Hepatocyte (in vitro differentiated cells): ENCODE measurements around the gene MYO5A. TPM values are rescaled to one million over a fixed set of nuclear protein-coding genes. Genes with fewer than 3 reads are reported as not detected.

ENCODE experiments used
- DNase-seq: peaks from one replicate; pipeline ENCODE4 v3.0.0-alpha.2; 2016; ENCODE audit warnings: low spot score
- H2AFZ ChIP-seq: fragments of 200-600 bp; sonication (generic); 2 replicates; pipeline ENCODE4 v1.6.0; 2016; ENCODE audit warnings: antibody characterized with exemption, mild to moderate bottlenecking
- H3K27ac ChIP-seq: fragments of 200-600 bp; sonication (generic); 2 replicates; pipeline ENCODE4 v1.5.1; 2016; ENCODE audit warnings: mild to moderate bottlenecking
- H3K27me3 ChIP-seq: fragments of 200-600 bp; sonication (generic); 2 replicates; pipeline ENCODE4 v1.6.1; 2016
- H3K36me3 ChIP-seq: fragments of 200-600 bp; sonication (generic); replicated peaks from 2 replicates; pipeline ENCODE4 v1.5.1; 2016; ENCODE audit warnings: low read depth; ENCODE audit not compliant: insufficient read depth
- H3K4me1 ChIP-seq: fragments of 200-600 bp; sonication (generic); 2 replicates; pipeline ENCODE4 v1.5.1; 2016; ENCODE audit warnings: mild to moderate bottlenecking, moderate library complexity; ENCODE audit not compliant: insufficient read depth
- H3K4me2 ChIP-seq: fragments of 200-600 bp; sonication (generic); 2 replicates; pipeline ENCODE4 v1.6.0; 2016
- H3K4me3 ChIP-seq: fragments of 200-600 bp; sonication (generic); 2 replicates; pipeline ENCODE4 v1.5.1; 2016; ENCODE audit warnings: mild to moderate bottlenecking
- H3K79me2 ChIP-seq: fragments of 200-600 bp; sonication (generic); 2 replicates; pipeline ENCODE4 v1.6.0; 2017; ENCODE audit warnings: mild to moderate bottlenecking
- H3K9me2 ChIP-seq: fragments of 200-600 bp; sonication (generic); replicated peaks from 2 replicates; pipeline ENCODE4 v1.6.0; 2017; ENCODE audit warnings: mild to moderate bottlenecking; ENCODE audit not compliant: insufficient read depth
- H3K9me3 ChIP-seq: fragments of 200-600 bp; sonication (generic); 2 replicates; pipeline ENCODE4 v1.5.1; 2016; ENCODE audit warnings: low read depth, mild to moderate bottlenecking
- H4K20me1 ChIP-seq: fragments of 200-600 bp; sonication (generic); 2 replicates; pipeline ENCODE4 v1.6.0; 2016; ENCODE audit warnings: mild to moderate bottlenecking; ENCODE audit not compliant: insufficient read depth, poor library complexity, severe bottlenecking
- CTCF ChIP-seq: fragments of 200-600 bp; sonication (generic); IDR thresholded peaks from 2 replicates; pipeline ENCODE4 v1.5.1; 2016; ENCODE audit warnings: antibody characterized with exemption, mild to moderate bottlenecking; ENCODE audit not compliant: poor library complexity
- EZH2 ChIP-seq: fragments of 200-600 bp; sonication (generic); IDR thresholded peaks from 2 replicates; pipeline ENCODE4 v1.6.1; 2016; ENCODE audit warnings: antibody characterized with exemption, mild to moderate bottlenecking, borderline replicate concordance
- EZH2phosphoT487 ChIP-seq: fragments of 200-600 bp; sonication (generic); IDR thresholded peaks from one replicate; pipeline ENCODE4 v1.6.1; 2018; ENCODE audit warnings: antibody characterized with exemption, mild to moderate bottlenecking, low read depth, moderate library complexity; ENCODE audit not compliant: unreplicated experiment, severe bottlenecking
- WGBS: methylation state at CpG from one replicate; pipeline ENCODE4 v1.1.6; 2016; ENCODE audit warnings: low lambda C conversion rate; ENCODE audit errors: missing lambda C conversion rate; 5-methylcytosine and 5-hydroxymethylcytosine counted together
- polyA plus RNA-seq: library from polyadenylated mRNA; unstranded; fragments of >200 nt; fragmentation: Nextera tagmentation; extraction: Ambion mirVana; gene quantifications from 2 replicates; pipeline ENCODE4 v1.2.1, GENCODE V29; 2016
- total RNA-seq: library from RNA; depleted of rRNA; stranded (reverse); fragments of >200 nt; gene quantifications from 2 replicates; pipeline ENCODE4 v1.2.3, GENCODE V29; 2014

The MYO5A gene
- total and polyA plus RNA-seq, 2 experiments from 2014 or later = 3.7 to 14.8 TPM

- no peak overlapping the region for H3K27ac ChIP-seq
- H3K4me3 ChIP-seq = no peak overlapping the region
- no peak for TF ChIP-seq CTCF
- TF ChIP-seq EZH2phosphoT487 = no peak
- no peak for TF ChIP-seq EZH2
- H3K9me2 ChIP-seq = no peaks in the 10 kb centered on the region
- no peak overlapping the region for H3K4me2 ChIP-seq
- 75% methylated on average over 6 of the region's 6 CpGs for WGBS
- peaks cover 4% of the 10 kb centered on the region for H3K4me1 ChIP-seq
- no peaks in the 10 kb centered on the region for H3K79me2 ChIP-seq
- no peaks in the 10 kb centered on the region for H4K20me1 ChIP-seq
- no peaks in the 10 kb centered on the region for H3K9me3 ChIP-seq
- no peaks in the 10 kb centered on the region for H3K36me3 ChIP-seq
- H3K27me3 ChIP-seq = no peaks in the 10 kb centered on the region
- no peak overlapping the region for H2AFZ ChIP-seq
- no peak for DNase-seq
Measured at GRCh38 chr15:52414936-52415335, 113.7 kb downstream of the MYO5A start.

GRCh38 chr15:52408823-52409222, 119.9 kb downstream of the MYO5A start:
- Histone ChIP-seq H3K36me3 (no peaks in the 10 kb centered on the region), H3K27me3 (no peaks in the 10 kb centered on the region), H3K9me2 (no peaks in the 10 kb centered on the region), H3K4me3 (no peak overlapping the region), H3K27ac (no peak overlapping the region), H3K9me3 (no peaks in the 10 kb centered on the region), H4K20me1 (no peaks in the 10 kb centered on the region), H3K4me2 (no peak overlapping the region), H3K4me1 (no peaks in the 10 kb centered on the region), H2AFZ (no peak overlapping the region), H3K79me2 (no peaks in the 10 kb centered on the region)
- TF ChIP-seq EZH2phosphoT487 = no peak
- no peak for TF ChIP-seq EZH2
- TF ChIP-seq CTCF = no peak
- WGBS = 94% methylated on average over 1 of the region's 1 CpG
- no peak for DNase-seq

DNA sequence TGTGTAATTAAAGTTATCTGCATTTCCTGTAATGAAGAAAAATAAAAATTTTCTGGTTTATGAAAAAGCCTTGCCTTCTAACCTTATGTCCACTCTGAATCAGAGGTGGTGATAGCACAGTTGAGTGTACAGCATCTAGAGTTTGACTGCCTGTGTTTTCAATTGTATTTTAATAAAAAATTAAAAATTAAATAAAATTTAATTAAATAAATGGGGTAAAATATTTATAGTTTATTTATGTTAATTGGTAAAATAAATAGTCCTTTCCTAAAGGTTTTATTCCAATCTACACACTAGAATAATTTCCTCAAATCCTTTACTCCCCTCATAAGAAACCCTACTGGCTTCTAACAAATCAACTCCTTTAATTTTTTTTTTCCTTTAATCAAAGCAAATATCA, 121.3 kb downstream of the MYO5A start:
- Histone ChIP-seq H3K4me1 (no peaks in the 10 kb centered on the region), H4K20me1 (no peaks in the 10 kb centered on the region), H3K27me3 (no peaks in the 10 kb centered on the region), H3K79me2 (no peaks in the 10 kb centered on the region), H3K36me3 (no peaks in the 10 kb centered on the region), H3K27ac (no peak overlapping the region), H3K4me3 (no peak overlapping the region), H3K9me3 (no peaks in the 10 kb centered on the region), H3K9me2 (no peaks in the 10 kb centered on the region), H2AFZ (no peak overlapping the region), H3K4me2 (no peak overlapping the region)
- DNase-seq = no peak
- TF ChIP-seq EZH2 (no peak), EZH2phosphoT487 (no peak), CTCF (no peak)

DNA sequence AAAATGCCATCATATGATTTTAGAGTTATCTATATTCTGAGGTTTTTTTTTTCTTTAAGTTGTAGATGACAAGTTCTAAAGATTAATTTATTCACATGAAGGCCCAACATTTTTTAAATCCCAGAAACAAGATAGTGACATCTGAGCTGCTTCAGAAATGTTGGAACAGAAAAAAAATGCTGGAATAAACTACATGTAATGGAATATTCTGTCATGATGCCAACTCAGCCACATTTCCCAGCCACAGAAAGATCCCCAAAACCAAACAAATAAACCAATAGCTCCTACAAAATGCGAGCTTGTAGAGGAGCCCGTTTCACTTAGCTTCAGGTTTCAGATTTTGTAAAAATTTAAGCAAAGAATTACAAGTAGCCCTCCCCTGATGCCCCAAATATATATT, 122.1 kb downstream of the MYO5A start:
- Histone ChIP-seq H3K36me3 (no peaks in the 10 kb centered on the region), H3K4me1 (no peaks in the 10 kb centered on the region), H3K4me2 (no peak overlapping the region), H2AFZ (no peak overlapping the region), H4K20me1 (no peaks in the 10 kb centered on the region), H3K27ac (no peak overlapping the region), H3K9me2 (no peaks in the 10 kb centered on the region), H3K27me3 (no peaks in the 10 kb centered on the region), H3K79me2 (no peaks in the 10 kb centered on the region), H3K4me3 (no peak overlapping the region), H3K9me3 (no peaks in the 10 kb centered on the region)
- no peak for TF ChIP-seq EZH2
- no peak for TF ChIP-seq CTCF
- no peak for TF ChIP-seq EZH2phosphoT487
- 62% methylated on average over 2 of the region's 2 CpGs for WGBS
- DNase-seq = no peak
